ENCODE results near the gene RBFOX2.
"Not testable (repeated sequence)": the region's sequence is repeated elsewhere in the genome, so short reads cannot be mapped to it uniquely, and the experiment has no call there.

RBFOX2 gene

GRCh38 chr22:35740616-35741015 is 288.0 kb downstream of the RBFOX2 start:
- no peak overlapping the region for H3K27ac ChIP-seq
- TF ChIP-seq CTCF (IDR thresholded peaks at IDR 0.05) (no peak), ZFX (IDR thresholded peaks at IDR 0.05; ENCODE audit: borderline replicate concordance) (no peak)

- TF ChIP-seq ZFX (IDR thresholded peaks at IDR 0.05; ENCODE audit: borderline replicate concordance) (no peak), CTCF (IDR thresholded peaks at IDR 0.05) (no peak)
- H3K27ac ChIP-seq = no peak overlapping the region
These were observed 288.7 kb downstream of the RBFOX2 start for GRCh38 chr22:35739931-35740380.

GRCh38 chr22:35739076-35739930 is 289.3 kb downstream of the RBFOX2 start:
- no peak overlapping the region for H3K27ac ChIP-seq
- TF ChIP-seq ZFX (IDR thresholded peaks at IDR 0.05; ENCODE audit: borderline replicate concordance) = no peak

GRCh38 chr22:35737886-35738285 is 290.7 kb downstream of the RBFOX2 start:
- not testable (repeated sequence) for H3K27ac ChIP-seq

- no peak for TF ChIP-seq CTCF (IDR thresholded peaks at IDR 0.05)
- TF ChIP-seq ZFX (IDR thresholded peaks at IDR 0.05; ENCODE audit: borderline replicate concordance) = no peak
These were observed 291.9 kb downstream of the RBFOX2 start for GRCh38 chr22:35736701-35737100.

GRCh38 chr22:35736166-35736565 is 292.5 kb downstream of the RBFOX2 start:
- no peak overlapping the region for H3K27ac ChIP-seq

More at GRCh38 chr22:35736701-35737100, 291.9 kb downstream of the RBFOX2 start:
- H3K27ac ChIP-seq = no peak overlapping the region

GRCh38 chr22:35735542-35735941 is 293.1 kb downstream of the RBFOX2 start:
- TF ChIP-seq CTCF (IDR thresholded peaks at IDR 0.05) (no peak), ZFX (IDR thresholded peaks at IDR 0.05; ENCODE audit: borderline replicate concordance) (no peak)
- no peak overlapping the region for H3K27ac ChIP-seq

More at GRCh38 chr22:35736166-35736565, 292.5 kb downstream of the RBFOX2 start:
- TF ChIP-seq CTCF (IDR thresholded peaks at IDR 0.05) (no peak), ZFX (IDR thresholded peaks at IDR 0.05; ENCODE audit: borderline replicate concordance) (no peak)

GRCh38 chr22:35734517-35734827 is 294.2 kb downstream of the RBFOX2 start:
- H3K27ac ChIP-seq = no peak overlapping the region
- TF ChIP-seq ZFX (IDR thresholded peaks at IDR 0.05; ENCODE audit: borderline replicate concordance) = no peak
- TF ChIP-seq CTCF (IDR thresholded peaks at IDR 0.05) = no peak
